Liver (tissue), 9 donors: ENCODE measurements around the gene DLK2. TPM values are rescaled to one million over a fixed set of nuclear protein-coding genes. Genes with fewer than 3 reads are reported as not detected.

Experiments
- DNase-seq: peaks from one replicate; pipeline ENCODE4 v3.0.0-alpha.2; 2017; ENCODE audit warnings: low spot score
- H3K27ac ChIP-seq, 2 donors: one replicate each; pipeline ENCODE4 v1.7.0; 2013; ENCODE audit warnings: inconsistent platforms in 2 of 2, low read length in 2 of 2, control low read depth in 1 of 2, low read depth in 1 of 2, mild to moderate bottlenecking in 1 of 2
- H3K27me3 ChIP-seq, 4 donors: one replicate each; pipeline versions ENCODE4 v1.6.1 to v1.7.0; 2013; ENCODE audit warnings: low read length in 3 of 4, inconsistent platforms in 1 of 4, mild to moderate bottlenecking in 1 of 4, moderate library complexity in 1 of 4; ENCODE audit not compliant: control insufficient read depth in 4 of 4, insufficient read depth in 4 of 4
- H3K36me3 ChIP-seq, 4 donors: one replicate each; pipeline versions ENCODE4 v1.6.1 to v1.7.0; 2013; ENCODE audit warnings: low read length in 3 of 4, mild to moderate bottlenecking in 3 of 4, low read depth in 1 of 4, moderate library complexity in 1 of 4; ENCODE audit not compliant: control insufficient read depth in 4 of 4, insufficient read depth in 3 of 4
- H3K4me1 ChIP-seq, 4 donors: one replicate each; pipeline versions ENCODE4 v1.6.1 to v1.7.0; 2013; ENCODE audit warnings: low read length in 3 of 4, mild to moderate bottlenecking in 3 of 4, moderate library complexity in 1 of 4; ENCODE audit not compliant: control insufficient read depth in 4 of 4, insufficient read depth in 4 of 4
- H3K4me3 ChIP-seq, 3 donors: one replicate each; pipeline versions ENCODE4 v1.6.1 to v1.7.0; 2013; ENCODE audit warnings: low read length in 3 of 3, control low read depth in 1 of 3, low read depth in 1 of 3, mild to moderate bottlenecking in 1 of 3
- H3K9ac ChIP-seq, 2 donors: one replicate each; pipeline ENCODE4 v1.7.0; 2013; ENCODE audit warnings: low read length in 2 of 2, mild to moderate bottlenecking in 2 of 2, moderate library complexity in 2 of 2, control low read depth in 1 of 2, low read depth in 1 of 2
- H3K9me3 ChIP-seq, 4 donors: one replicate each; pipeline versions ENCODE4 v1.6.1 to v1.7.0; 2013; ENCODE audit warnings: low read length in 3 of 4; ENCODE audit not compliant: control insufficient read depth in 4 of 4
- EGR1 ChIP-seq, 2 donors: IDR thresholded peaks; 2 replicates each; pipeline ENCODE4 v1.6.1; 2016 to 2018; ENCODE audit warnings: antibody characterized with exemption in 2 of 2, low read depth in 2 of 2
- FOXA1 ChIP-seq: IDR thresholded peaks from 2 replicates; pipeline ENCODE4 v1.6.1; 2016; ENCODE audit warnings: antibody characterized with exemption
- FOXA2 ChIP-seq: IDR thresholded peaks from 2 replicates; pipeline ENCODE4 v1.6.1; 2016; ENCODE audit warnings: antibody characterized with exemption
- GABPA ChIP-seq, 2 donors: IDR thresholded peaks in 1 of 2; conservative IDR thresholded peaks in 1 of 2; 2 replicates each; pipeline ENCODE4 v1.6.1; 2016; ENCODE audit warnings: antibody characterized with exemption in 2 of 2, mild to moderate bottlenecking in 1 of 2, moderate library complexity in 1 of 2
- HNF4A ChIP-seq, 2 donors: conservative IDR thresholded peaks; 2 replicates each; pipeline ENCODE4 v1.6.1; 2016; ENCODE audit warnings: antibody characterized with exemption in 2 of 2, mild to moderate bottlenecking in 2 of 2
- HNF4G ChIP-seq: IDR thresholded peaks from 2 replicates; pipeline ENCODE4 v1.6.1; 2016; ENCODE audit warnings: antibody characterized with exemption
- JUND ChIP-seq, 2 donors: IDR thresholded peaks; 2 replicates each; pipeline ENCODE4 v1.6.1; 2016; ENCODE audit warnings: antibody characterized with exemption in 2 of 2
- NR2F2 ChIP-seq: IDR thresholded peaks from 2 replicates; pipeline ENCODE4 v1.6.1; 2016; ENCODE audit warnings: antibody characterized with exemption
- RAD21 ChIP-seq, 2 donors: IDR thresholded peaks; 2 replicates each; pipeline ENCODE4 v1.6.1; 2016; ENCODE audit warnings: antibody characterized with exemption in 2 of 2, mild to moderate bottlenecking in 2 of 2
- RXRA ChIP-seq, 2 donors: IDR thresholded peaks; 2 replicates each; pipeline ENCODE4 v1.6.1; 2017 to 2018; ENCODE audit warnings: antibody characterized with exemption in 2 of 2, mild to moderate bottlenecking in 1 of 2
- TAF1 ChIP-seq: conservative IDR thresholded peaks from 2 replicates; pipeline ENCODE4 v1.6.1; 2016; ENCODE audit warnings: antibody characterized with exemption, mild to moderate bottlenecking
- YY1 ChIP-seq: IDR thresholded peaks from 2 replicates; pipeline ENCODE4 v1.6.1; 2016; ENCODE audit warnings: antibody characterized with exemption, mild to moderate bottlenecking
- WGBS: extraction: QIAGEN DNeasy Blood & Tissue Kit; methylation state at CpG from one replicate; pipeline ENCODE4 v1.1.7; 2013; 5-methylcytosine and 5-hydroxymethylcytosine counted together
- polyA plus RNA-seq, 2 donors: library from polyadenylated mRNA; stranded (reverse) in 1 of 2; unstranded in 1 of 2; fragments of 200-250 nt in 1 of 2; fragments of >200 nt in 1 of 2; fragmentation: Nextera tagmentation in 1 of 2; extraction: Ambion mirVana in 1 of 2; gene quantifications; one replicate each; pipeline versions ENCODE4 v1.2.1 to v1.2.3, GENCODE V29; 2013 to 2015
- total RNA-seq, 2 donors: library from RNA; depleted of rRNA; stranded (reverse); fragments of >200 nt; gene quantifications; one replicate each; pipeline ENCODE4 v1.2.3, GENCODE V29; 2014
- TF ChIP-seq, protein P1 (sequence below): fragments of 150-350 bp; IDR thresholded peaks from 2 replicates; pipeline ENCODE4 v1.5.1; 2017; ENCODE audit warnings: improper control_type of control experiment, low read depth, low read length; ENCODE audit not compliant: missing input control
- TF ChIP-seq, protein P2 (sequence below): IDR thresholded peaks from 2 replicates; pipeline ENCODE4 v1.6.1; 2016; ENCODE audit warnings: antibody characterized with exemption
- TF ChIP-seq, protein P3 (sequence below): IDR thresholded peaks from 2 replicates; pipeline ENCODE4 v1.6.1; 2016; ENCODE audit warnings: antibody characterized with exemption
- TF ChIP-seq, protein P4 (sequence below): IDR thresholded peaks from 2 replicates; pipeline ENCODE4 v1.6.1; 2016; ENCODE audit warnings: antibody characterized with exemption, mild to moderate bottlenecking
- TF ChIP-seq, protein P5 (sequence below): IDR thresholded peaks from 2 replicates; pipeline ENCODE4 v1.6.1; 2016; ENCODE audit warnings: antibody characterized with exemption
- donor health status: healthy.
- donor health status: healthy.
- donor health status: healthy.
- donor health status: healthy.
- donor health status: healthy.

DLK2 gene
- total and polyA plus RNA-seq, 4 donors: 0.08 to 1.0 (median 0.08) TPM; not detected in 1

DNA sequence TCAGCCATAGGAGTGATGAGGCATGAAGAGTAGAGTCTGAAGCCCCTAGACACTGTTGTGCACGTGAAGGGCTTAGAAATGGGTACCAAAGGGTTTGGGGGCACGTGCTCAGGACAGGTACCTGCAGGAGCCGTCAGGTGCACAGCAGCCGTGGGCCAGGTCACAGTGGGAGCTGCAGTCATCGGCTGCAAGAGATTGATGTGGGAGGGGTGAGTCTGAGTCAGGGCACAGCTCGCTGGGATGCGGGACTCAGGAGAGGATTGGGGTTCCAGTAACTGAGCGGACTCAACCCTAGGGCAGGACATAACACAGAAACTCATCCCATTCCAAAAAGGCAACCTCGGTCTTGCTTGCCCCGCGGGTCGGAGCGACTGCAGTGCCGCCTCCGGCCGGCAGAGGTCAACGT lies 1.1 kb downstream of the DLK2 start:
- H3K36me3 ChIP-seq: peaks cover 11 to 32% (median 20%) of the 10 kb centered on the region in 4 donors
- H3K9me3 ChIP-seq: no peaks in the 10 kb centered on the region
- WGBS: 17% methylated on average over 17 of the region's 17 CpGs
- no peak overlapping the region for H3K27ac ChIP-seq
- H3K4me3 ChIP-seq: peak overlapping the region in 1 of 3 donors; percentile 59
- H3K27me3 ChIP-seq: peaks cover 0 to 3% (median 1%) of the 10 kb centered on the region in 4 donors
- TF ChIP-seq NR2F2: no peak
- TF ChIP-seq, protein P1, sequence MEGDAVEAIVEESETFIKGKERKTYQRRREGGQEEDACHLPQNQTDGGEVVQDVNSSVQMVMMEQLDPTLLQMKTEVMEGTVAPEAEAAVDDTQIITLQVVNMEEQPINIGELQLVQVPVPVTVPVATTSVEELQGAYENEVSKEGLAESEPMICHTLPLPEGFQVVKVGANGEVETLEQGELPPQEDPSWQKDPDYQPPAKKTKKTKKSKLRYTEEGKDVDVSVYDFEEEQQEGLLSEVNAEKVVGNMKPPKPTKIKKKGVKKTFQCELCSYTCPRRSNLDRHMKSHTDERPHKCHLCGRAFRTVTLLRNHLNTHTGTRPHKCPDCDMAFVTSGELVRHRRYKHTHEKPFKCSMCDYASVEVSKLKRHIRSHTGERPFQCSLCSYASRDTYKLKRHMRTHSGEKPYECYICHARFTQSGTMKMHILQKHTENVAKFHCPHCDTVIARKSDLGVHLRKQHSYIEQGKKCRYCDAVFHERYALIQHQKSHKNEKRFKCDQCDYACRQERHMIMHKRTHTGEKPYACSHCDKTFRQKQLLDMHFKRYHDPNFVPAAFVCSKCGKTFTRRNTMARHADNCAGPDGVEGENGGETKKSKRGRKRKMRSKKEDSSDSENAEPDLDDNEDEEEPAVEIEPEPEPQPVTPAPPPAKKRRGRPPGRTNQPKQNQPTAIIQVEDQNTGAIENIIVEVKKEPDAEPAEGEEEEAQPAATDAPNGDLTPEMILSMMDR: peak; percentile 98
- no peak for TF ChIP-seq JUND (IDR thresholded peaks at IDR 0.05)
- TF ChIP-seq FOXA1: no peak
- no peak for TF ChIP-seq RXRA (IDR thresholded peaks at IDR 0.05)
- peak; percentile 3 for TF ChIP-seq HNF4G
- TF ChIP-seq HNF4A (conservative IDR thresholded peaks at IDR 0.05): no peak
- TF ChIP-seq, protein P2, sequence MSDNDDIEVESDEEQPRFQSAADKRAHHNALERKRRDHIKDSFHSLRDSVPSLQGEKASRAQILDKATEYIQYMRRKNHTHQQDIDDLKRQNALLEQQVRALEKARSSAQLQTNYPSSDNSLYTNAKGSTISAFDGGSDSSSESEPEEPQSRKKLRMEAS: no peak
- peak; percentile 81 to 90 for TF ChIP-seq RAD21 (IDR thresholded peaks at IDR 0.05)
- no peak for TF ChIP-seq EGR1 (IDR thresholded peaks at IDR 0.05; ENCODE audit: low read depth in 2 of 2)
- no peak for TF ChIP-seq GABPA (IDR thresholded peaks at IDR 0.05 in 1 of 2, conservative IDR thresholded peaks at IDR 0.05 in 1 of 2)
- TF ChIP-seq FOXA2: no peak
- TF ChIP-seq, protein P3, sequence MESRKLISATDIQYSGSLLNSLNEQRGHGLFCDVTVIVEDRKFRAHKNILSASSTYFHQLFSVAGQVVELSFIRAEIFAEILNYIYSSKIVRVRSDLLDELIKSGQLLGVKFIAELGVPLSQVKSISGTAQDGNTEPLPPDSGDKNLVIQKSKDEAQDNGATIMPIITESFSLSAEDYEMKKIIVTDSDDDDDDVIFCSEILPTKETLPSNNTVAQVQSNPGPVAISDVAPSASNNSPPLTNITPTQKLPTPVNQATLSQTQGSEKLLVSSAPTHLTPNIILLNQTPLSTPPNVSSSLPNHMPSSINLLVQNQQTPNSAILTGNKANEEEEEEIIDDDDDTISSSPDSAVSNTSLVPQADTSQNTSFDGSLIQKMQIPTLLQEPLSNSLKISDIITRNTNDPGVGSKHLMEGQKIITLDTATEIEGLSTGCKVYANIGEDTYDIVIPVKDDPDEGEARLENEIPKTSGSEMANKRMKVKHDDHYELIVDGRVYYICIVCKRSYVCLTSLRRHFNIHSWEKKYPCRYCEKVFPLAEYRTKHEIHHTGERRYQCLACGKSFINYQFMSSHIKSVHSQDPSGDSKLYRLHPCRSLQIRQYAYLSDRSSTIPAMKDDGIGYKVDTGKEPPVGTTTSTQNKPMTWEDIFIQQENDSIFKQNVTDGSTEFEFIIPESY: no peak
- peak overlapping the region in 1 of 2 donors; percentile 37 for H3K9ac ChIP-seq
- no peak for DNase-seq
- H3K4me1 ChIP-seq: peaks cover 6 to 13% (median 9%) of the 10 kb centered on the region in 4 donors

DNA sequence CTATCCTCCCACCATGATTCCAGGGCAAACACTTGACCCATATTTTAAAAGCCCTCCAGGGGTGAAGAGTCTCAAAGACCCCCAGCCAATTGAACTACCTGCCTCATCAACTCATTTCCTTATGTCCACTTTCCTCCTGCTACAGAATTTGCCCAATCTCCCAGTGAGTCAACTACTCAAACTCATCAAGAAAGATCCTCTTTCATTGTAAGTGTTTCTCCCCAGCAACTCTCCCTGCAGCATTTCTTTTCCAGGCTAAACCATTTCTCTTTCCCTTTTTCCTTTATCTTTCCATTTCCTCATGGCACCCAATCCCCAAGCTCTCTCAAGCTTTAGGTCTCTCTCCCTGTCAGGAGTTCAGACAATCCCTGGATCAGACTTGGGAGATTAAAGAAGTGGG lies 1.5 kb downstream of the DLK2 start:
- TF ChIP-seq YY1 (no peak), HNF4G (peak; percentile 4)

DNA sequence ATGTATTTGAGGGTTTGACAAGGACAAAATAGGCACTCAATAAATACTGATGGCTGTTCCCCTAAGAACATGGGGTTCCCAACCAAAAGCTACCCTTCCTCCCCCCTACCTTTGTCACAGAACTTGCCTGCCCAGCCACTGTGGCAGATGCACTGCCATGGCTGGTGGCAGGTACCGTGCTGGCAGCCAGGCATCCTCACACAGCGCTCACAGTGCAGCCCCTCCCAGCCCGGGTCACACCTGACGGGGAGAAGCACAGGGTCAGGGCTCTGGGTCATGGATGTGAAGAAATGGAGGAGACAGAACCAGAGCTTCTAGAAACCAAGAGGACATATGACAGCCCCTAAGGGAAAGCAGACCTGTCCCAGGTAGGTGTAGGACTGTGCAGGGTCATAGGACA lies 2.5 kb downstream of the DLK2 start:
- H3K4me1 ChIP-seq: peaks cover 6 to 13% (median 9%) of the 10 kb centered on the region in 4 donors
- H3K9ac ChIP-seq: no peak overlapping the region
- H3K27ac ChIP-seq: no peak overlapping the region
- H3K27me3 ChIP-seq: peaks cover 0 to 3% (median 1%) of the 10 kb centered on the region in 4 donors
- no peaks in the 10 kb centered on the region for H3K9me3 ChIP-seq
- TF ChIP-seq YY1 (no peak), RAD21 (IDR thresholded peaks at IDR 0.05) (no peak), NR2F2 (no peak), HNF4G (no peak), EGR1 (IDR thresholded peaks at IDR 0.05; ENCODE audit: low read depth in 2 of 2) (no peak), RXRA (IDR thresholded peaks at IDR 0.05) (no peak), FOXA1 (no peak), HNF4A (conservative IDR thresholded peaks at IDR 0.05) (no peak), TAF1 (no peak)
- TF ChIP-seq, protein P4, sequence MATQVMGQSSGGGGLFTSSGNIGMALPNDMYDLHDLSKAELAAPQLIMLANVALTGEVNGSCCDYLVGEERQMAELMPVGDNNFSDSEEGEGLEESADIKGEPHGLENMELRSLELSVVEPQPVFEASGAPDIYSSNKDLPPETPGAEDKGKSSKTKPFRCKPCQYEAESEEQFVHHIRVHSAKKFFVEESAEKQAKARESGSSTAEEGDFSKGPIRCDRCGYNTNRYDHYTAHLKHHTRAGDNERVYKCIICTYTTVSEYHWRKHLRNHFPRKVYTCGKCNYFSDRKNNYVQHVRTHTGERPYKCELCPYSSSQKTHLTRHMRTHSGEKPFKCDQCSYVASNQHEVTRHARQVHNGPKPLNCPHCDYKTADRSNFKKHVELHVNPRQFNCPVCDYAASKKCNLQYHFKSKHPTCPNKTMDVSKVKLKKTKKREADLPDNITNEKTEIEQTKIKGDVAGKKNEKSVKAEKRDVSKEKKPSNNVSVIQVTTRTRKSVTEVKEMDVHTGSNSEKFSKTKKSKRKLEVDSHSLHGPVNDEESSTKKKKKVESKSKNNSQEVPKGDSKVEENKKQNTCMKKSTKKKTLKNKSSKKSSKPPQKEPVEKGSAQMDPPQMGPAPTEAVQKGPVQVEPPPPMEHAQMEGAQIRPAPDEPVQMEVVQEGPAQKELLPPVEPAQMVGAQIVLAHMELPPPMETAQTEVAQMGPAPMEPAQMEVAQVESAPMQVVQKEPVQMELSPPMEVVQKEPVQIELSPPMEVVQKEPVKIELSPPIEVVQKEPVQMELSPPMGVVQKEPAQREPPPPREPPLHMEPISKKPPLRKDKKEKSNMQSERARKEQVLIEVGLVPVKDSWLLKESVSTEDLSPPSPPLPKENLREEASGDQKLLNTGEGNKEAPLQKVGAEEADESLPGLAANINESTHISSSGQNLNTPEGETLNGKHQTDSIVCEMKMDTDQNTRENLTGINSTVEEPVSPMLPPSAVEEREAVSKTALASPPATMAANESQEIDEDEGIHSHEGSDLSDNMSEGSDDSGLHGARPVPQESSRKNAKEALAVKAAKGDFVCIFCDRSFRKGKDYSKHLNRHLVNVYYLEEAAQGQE: no peak
- TF ChIP-seq, protein P3: no peak
- TF ChIP-seq, protein P2: no peak
- TF ChIP-seq, protein P5, sequence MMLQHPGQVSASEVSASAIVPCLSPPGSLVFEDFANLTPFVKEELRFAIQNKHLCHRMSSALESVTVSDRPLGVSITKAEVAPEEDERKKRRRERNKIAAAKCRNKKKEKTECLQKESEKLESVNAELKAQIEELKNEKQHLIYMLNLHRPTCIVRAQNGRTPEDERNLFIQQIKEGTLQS: no peak
- H3K4me3 ChIP-seq: no peak overlapping the region
- DNase-seq: no peak
- H3K36me3 ChIP-seq: peaks cover 11 to 44% (median 24%) of the 10 kb centered on the region in 4 donors
- 94% methylated on average over 4 of the region's 4 CpGs for WGBS

More for the DNA sequence above, 1.5 kb downstream of the DLK2 start:
- H3K4me3 ChIP-seq: no peak overlapping the region
- peaks cover 6 to 13% (median 9%) of the 10 kb centered on the region in 4 donors for H3K4me1 ChIP-seq
- H3K27me3 ChIP-seq: peaks cover 0 to 3% (median 1%) of the 10 kb centered on the region in 4 donors
- H3K36me3 ChIP-seq: peaks cover 11 to 35% (median 21%) of the 10 kb centered on the region in 4 donors
- no peak overlapping the region for H3K27ac ChIP-seq
- DNase-seq: no peak
- no peak overlapping the region for H3K9ac ChIP-seq
- H3K9me3 ChIP-seq: no peaks in the 10 kb centered on the region
